GM19397 (cell line): ENCODE measurements around the gene STK32C.

Experiments used
- ATAC-seq: cut with Tn5 transposase; IDR thresholded peaks from one replicate; pipeline ENCODE4 v1.9.1; 2021; ENCODE audit warnings: mild to moderate bottlenecking, moderate library complexity; ENCODE audit not compliant: unreplicated experiment

Gene STK32C

DNA sequence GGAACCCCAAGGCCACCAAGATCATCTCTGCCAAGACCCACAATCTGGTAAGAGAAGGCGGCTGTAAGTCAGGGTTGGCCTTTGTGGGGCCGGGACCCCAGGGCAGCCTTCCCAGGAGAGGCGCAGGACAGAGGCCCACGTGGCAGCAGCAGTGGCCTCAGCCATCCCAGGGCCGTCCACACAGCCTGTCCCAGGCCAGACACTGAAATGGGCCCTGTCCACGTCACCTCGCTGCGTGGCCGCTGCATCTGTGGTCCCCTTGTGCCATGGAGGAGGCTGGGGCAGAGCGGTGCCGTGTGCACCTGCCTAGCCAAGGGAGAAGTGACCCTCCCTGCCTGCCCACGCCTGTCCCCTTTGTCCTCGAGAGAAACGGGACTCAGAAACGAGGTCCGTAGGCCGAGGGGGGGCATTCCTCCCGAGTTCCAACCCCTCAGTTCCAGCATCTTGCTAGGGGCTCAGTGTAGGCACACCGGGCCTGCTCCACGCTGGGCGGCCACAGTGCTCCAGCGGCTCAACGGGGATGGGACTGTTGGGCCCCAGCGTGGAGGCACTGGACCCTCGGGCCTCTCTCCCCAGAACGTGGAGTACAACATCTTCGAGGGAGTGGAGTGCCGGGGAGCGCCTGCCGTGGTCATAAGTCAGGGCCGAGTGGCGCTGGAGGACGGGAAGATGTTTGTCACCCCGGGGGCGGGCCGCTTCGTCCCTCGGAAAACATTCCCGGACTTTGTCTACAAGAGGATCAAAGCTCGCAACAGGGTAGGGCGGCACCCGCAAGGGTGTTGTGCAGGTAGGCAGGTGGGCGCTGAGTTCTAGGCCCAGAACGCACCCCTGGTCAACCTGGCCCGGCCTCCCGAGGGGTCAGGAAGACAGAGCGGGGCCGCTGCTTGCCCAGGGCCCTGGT is 105.4 kb downstream of the STK32C start:
- ATAC-seq = no peak

DNA sequence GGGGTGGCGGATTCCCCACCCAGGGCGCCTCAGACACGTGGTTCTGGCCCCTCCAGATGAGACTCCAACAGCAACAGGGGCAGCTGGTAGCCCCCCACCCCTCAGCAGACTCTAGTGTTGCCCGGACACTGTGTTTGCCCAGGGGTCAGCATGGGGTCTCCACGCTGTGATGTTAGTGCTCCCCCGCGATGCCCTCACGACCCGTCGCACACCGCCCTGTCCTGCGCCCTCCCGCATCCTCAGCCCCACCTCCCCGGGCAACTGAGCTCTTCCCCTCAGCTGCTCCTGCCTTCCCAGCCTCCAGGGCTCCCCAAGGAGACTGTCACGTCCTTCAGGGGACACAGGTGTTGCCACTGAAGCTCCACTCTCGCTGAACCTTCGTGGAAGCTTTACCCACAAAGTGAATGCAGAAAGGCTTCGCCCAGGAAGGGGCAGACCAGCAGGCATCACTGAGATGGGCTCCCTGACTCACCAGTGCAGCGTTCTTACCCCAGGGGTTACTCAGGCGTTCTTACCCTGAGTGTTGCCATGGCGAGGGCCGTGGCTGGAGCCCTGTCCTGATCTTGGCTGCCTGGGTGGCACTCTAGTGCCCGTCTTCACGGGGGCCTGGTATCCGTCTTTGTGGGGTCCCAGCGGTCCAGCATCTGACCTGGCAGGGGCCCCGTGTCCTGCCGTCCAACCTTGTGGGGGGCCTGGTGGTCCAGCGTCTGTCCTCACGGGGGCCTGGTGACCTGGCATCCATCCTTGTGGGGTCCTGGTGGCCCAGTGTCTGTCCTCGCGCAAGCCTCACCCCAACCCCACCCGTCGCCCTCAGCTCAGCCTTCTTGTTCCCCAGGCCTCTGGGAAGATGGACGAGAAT is 106.4 kb downstream of the STK32C start:
- no peak for ATAC-seq

DNA sequence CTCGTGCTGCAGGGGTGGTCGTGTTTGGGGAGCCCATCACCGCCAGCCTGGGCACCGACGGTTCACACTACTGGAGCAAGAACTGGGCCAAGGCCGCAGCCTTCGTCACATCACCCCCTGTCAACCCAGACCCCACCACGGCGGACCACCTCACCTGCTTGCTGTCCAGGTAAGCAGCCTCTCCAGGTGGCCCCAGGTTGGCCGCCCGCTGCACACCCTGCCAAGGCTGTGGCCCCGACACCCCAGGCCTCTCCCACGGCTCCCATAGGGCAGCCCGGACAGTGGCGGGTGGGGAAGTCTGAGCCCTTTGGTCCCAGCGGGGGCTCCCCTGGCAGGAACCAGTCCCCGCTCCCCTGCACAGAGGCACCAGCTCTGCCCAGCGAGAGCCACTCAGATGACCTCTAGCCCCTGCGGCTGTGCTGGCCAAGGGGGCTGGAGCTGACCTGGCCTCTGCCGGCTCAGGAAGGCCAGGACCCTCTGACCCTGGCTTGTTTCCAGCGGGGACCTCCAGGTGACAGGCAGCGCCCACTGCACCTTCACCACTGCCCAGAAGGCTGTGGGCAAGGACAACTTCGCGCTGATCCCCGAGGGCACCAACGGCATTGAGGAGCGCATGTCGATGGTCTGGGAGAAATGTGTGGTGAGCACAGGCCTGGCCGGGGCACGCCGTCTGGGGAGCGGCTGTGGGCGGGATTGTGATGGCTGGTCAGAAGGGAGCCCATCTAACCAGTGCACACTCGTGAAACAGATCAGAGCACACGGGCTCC is 107.2 kb downstream of the STK32C start:
- ATAC-seq = no peak

DNA sequence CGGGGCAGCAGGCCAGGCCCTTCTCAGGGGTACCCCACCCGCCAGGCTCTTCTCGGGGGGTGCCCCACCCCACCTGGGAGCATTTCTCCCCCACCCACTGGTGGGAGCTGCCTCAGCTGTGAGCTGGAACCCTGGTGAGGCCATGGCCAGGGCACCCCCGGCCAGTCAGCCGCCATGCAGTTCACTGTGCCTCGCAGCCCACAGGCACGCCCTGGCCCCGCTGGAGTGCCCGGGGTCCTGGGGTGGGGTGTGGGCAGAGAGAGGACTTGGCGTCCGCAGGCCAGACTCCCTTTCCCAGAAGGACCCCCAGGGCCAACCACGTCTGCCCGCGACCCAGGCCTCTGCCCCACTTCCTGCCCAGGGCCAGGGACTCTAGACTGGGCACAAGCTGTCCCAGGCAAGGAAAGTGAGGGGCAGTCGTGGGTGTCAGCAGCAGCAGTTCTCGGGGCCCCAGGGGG is 107.9 kb downstream of the STK32C start:
- no peak for ATAC-seq

DNA sequence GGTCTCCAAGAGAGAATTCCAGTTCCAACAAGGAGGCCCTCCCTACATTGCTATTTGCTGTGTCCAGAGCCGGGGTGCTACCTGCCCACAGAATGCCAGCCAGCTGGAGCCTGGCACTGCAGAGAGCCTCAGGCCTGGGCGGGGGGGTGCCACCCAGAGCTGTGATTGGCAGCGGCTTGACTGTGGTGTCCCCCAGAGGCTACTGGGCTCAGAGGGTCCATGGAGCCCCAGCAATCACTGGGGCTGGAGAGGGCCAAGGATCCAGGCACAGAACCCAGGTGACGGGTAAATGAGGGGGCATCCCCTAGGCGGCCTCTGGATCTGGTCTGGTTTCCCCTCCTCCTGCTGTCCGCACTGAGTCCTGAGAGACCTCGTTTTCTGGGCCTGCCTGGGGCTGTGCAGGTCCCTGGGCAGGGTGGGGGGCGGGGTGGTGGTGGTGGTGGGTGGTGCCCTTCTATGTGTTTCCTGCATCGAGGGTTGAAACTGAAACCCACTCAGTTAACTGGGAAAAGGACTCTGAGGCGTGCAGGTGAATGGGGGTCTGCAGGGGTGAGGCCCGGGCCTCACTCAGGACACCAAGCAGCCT is 108.4 kb downstream of the STK32C start:
- no peak for ATAC-seq

DNA sequence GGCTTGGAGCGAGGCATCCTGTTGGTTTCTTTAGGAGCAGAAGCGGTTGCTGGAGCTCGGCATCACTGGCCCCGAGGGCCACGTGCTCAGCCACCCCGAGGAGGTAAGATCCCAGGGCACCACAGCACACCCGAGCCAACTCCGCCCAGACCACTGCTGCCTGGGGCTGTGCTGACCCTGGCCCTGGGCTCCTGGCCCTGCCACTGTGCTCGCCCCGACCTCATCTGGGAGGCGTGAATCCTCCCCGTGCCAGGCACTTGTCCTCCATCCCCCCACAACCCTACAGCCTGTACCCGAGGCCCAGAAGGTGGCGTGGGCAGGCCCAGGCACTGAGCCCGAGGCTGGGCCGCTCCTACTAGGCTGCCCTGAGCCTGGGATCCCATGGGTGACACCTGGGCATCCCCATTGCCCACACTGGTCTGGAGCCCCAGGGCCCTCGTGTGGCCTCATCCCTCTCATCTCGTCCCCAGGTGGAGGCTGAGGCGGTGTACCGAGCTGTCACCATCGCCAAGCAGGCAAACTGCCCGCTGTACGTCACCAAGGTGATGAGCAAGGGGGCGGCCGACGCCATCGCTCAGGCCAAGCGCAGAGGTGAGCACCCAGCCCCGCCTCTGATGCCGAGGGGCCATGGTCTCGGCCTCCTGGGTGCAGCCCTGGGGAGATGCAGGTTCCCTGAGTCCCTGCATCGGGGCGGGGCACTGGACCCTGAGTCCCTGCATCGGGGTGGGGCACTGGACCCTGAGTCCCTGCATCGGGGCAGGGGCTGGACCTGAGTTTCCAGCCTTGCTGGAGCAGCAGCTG is 109.2 kb downstream of the STK32C start:
- no peak for ATAC-seq

DNA sequence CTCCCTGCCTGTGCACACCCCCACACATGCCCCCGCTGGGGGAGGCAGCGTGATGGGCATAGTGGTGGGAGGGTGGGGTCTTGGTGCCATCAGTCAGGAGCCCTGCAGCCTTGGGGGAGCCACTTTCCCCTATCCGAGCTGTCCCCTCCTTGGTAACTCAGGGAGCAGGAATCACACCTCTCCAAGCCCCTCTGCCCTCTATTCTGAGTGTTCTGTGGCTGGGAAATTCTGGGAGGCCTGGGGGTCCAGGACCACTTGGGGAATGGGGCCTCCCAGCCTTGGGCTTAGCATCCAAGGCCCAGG is 109.7 kb downstream of the STK32C start:
- no peak for ATAC-seq

DNA sequence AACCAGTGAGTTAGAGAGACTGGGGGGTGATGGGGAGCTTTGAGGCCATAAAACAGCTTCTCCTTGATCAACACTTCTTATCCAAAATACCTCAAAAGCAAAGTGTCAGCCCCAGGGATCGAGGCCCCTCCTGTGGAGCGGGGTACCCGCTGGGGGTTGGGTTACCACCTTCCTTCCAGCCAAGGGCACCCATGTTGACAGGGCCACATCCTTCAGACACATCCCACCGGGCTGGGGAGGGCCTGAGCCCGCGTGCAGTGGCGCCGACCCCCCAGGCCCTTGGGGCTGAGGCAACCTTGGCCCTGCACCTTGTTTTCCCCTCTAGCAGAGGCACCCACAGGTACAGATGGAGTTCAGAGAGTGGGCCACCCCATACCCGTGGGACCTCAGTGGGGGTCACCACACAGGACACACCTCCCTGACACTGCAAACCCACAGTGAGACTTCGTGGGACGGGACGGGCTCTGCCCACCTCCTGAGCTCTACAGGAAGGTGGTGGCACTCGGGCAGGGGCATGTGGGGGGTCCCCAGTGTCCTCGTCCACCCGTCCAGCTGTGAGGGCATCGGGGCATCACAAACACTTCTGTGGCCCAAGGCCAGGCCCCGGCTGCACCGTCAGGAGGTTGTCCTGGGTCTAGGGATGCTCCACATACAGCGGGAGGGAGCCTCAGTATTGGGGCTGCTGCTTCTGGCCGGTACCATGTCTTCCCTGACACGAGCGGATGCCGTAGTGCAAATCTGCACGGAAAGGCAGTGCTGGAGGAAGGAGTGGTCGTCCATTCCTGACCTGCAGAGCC is 110.3 kb downstream of the STK32C start:
- ATAC-seq = no peak

DNA sequence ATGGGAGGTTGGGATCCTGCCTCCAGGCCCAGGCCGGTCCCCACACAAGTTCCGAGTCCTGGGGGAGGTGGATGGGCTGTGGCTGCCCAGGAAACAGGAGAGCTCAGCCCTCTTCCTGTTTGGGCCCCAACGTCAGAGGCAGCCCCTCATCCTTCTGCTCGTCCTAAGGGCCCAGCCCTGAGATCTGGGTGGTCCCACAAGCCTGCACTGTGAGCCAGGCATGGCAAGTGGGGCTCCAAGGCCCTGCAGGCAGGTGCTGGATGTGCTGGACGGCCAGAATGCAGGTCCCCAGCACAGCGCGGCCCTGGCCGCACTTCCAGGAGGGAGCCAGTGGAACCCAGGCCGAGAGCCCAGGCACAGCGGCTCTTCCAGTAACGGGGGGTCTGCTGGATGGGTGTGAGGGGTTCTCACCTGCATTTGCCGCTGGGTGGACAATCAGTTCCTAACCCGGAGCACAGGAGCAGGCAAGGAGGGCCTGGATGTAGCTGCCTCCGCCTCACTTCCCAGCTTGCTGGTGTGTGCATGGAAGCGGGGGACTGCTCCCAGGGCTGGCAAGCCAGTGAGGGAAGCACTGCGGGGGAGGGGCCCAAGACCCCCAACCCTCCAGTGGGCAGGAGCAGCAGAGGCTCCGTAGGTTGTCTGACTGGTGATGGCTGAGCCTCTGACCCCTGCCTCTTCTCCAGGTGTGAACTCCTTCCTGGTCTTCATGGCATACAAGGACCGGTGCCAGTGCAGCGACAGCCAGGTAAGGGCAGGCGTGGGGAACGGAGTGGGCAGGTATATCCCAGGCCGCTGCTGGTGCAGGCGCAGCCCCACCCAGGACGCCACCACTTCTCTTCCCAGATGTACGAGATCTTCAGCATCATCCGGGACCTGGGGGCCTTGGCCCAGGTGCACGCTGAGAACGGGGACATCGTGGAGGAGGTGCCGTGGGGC is 111.3 kb downstream of the STK32C start:
- ATAC-seq = no peak

DNA sequence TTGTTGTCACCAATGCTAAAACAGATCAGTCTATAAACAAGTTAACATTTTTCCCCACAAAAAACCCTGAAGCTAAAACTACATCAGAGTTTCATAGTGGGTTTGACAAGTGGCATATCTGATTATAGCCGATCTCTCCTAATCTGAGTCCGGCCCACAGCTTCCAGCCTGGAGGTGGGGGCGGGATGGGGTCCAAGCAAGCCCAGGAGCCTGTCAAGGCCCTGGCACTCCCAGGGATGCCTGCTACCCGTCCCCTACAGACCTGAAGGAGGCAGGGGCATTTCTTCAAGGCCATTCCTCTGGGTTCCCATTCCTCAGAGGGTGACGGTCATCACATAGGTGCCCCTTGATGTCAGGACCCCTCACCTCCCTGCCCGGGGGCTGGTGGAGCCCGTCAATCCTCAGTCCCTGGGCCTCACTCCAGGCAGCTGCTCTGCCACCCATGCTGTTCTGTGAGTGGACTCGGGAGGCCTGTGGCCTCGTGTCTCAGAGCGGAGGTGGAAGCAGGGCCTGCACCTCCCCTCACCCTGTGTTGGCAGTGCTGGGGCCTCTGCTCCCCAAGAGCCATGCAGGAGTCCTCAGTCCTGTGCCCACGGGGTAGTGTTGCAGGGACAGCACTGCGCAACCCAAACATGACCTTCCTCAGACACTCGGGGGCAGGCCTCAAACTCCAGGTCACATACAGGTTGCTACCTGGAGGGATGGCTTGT is 112.2 kb downstream of the STK32C start:
- no peak for ATAC-seq

DNA sequence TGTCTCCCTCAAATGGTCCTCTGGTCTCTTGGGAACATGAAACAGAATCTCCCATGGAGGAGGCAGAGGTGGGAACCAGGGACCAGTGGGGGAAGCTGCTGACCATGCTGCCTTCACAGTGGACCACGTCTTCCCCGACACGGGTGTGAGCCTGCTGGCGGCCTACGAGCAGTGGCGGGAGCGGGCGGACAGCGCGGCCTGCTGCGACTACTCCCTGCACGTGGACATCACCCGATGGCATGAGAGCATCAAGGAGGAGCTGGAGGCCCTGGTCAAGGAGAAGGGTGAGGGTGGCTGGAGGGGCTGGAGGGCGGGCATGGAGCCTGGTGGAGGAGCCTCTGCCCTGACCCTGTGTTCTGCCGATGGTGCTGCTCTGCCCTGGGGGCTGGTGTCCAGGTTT is 113.0 kb downstream of the STK32C start:
- no peak for ATAC-seq

DNA sequence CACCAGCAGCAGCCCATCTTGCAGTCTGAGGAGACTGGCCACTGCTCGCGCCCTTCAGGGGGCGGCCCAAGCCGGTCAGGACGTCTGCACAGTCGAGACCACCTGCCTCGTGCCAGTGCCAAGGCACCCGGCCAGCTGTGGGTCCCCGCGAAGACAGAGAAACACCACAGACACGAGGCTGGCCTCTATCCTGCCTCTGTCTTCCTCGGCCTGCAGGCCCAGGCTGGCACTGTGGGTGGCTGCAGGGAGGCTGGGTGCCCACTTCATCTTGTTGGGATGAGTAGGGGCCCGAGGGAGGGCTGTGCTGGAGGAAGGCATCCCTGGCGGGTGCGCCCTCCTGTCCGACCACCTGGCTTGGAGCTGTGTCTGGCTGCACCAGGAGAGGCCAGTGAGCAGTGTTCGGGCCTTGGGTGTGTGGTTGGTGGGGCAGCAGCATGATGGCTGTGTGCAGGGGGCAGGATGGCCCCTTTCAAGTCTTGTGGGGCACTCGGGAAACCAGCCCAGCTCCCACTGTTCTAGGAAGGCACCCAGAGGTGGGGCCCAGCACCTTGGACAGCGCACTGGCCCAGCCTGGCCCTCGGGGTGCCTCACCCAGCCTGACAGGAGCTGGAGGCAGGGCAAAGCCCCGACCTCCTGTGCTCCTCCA is 113.7 kb downstream of the STK32C start:
- no peak for ATAC-seq

DNA sequence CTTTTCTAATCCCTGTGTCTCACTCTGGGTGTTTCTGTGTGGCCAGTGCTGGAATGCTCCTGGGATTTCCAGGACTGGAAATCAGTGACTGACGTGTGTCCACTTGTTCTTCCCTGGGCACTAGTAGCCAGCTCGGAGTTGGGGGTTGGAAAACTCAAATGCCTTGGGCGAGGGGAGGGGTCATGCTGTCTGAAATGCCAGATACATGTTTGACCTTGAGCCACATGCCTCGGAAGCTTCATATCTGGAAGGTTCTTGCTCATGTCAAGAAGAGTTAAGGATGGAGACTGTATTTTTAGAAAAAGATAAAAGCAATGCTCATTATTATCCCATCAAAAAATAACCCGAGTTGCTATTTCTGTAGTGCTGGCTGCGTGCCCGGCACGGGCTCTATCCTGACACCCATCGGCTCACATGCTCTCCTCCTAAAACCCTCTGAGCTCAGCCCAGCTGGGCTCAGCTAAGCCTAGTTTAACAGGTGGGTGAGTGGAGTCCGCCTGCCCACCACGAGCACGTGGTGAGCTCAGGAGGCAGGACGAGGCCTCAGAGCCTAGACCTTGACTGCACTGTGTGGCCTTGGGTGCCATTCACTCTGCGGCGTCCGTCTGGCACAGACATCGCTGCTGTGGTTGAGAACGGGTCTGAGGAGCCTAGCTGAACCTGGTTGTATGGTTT is 114.6 kb downstream of the STK32C start:
- ATAC-seq = no peak

DNA sequence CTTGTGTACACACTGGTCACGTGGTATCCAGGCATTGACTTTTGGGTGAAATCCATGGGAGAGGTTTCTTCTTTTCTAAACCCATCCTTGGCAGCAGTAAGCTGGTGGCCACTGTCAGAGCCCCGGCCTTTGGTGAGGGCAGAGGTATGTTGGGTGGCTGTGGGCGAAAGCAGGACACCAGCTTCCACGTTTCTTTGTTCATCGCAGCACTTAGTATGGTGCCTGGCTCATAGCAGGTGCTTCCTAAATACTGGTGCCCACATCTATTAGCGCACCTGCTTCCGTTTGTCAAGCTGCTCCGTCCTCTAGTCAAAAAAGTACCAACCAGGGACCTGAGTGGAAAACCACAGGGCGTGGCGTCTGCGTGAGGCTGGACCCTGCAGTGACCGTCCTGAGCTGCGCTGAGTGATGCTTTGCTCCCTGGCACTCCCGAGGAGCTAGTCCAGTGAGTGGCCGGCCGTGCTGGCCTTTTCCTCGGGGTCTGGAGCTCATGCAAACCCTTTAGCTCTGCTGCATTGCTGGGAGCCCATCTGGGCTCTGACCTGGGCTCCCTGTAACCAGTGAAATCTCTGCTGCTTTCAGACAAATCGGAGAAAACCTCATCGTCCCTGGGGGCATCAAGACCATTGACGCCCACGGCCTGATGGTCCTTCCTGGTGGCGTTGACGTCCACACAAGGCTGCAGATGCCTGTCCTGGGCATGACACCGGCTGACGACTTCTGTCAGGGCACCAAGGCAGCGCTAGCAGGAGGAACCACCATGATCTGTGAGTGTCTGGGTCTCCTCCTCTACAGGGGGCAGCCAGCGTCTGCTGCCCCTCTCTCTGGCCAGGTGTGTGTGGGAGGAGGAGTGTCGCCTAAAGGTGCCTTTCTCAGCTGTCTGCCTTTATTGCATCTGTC is 115.4 kb downstream of the STK32C start:
- no peak for ATAC-seq

DNA sequence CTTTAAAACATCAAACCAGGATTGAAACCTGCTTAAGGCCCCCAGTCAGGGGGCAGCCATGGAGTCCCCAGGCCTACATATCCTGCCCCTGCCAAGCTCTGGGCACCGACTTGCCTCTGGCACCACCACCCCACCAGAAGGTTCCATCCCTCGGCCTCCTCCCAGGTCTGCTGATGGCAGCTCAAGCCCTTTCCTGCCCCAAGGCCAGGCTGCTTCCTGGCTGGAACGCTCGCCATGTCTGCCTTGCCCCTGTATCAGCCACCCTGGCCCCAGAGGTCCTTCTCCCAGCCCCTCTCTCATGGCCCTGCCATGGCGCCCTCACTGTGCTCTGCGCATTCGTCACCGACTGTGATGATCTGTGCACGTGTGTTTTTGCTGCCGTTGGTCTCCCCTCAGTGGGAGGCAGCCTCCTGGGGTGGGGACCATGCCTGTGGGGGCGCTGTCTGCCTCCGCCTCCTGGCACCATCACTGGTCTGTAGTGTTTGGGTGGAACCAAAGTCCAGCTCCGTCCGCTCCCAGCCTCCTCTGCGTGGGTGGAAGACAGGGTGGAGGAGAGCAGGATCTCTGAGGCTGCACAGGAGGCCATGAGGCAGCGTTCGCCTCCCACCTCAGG is 117.8 kb downstream of the STK32C start:
- no peak for ATAC-seq
